Activated naive CD4-positive, alpha-beta T cell treated with anti-CD3 and anti-CD28 coated beads, Interleukin-2, amount 50 U/mL, for 72 hours (primary cell): Measurements from ENCODE around the gene SUGT1. TPM values are rescaled to one million over a fixed set of nuclear protein-coding genes. Genes with fewer than 3 reads are reported as not detected.
"Not testable (repeated sequence)": the region's sequence is repeated elsewhere in the genome, so short reads cannot be mapped to it uniquely, and the experiment has no call there.

Source experiments
- ATAC-seq, 2 donors: fragments of 150-1000 bp; cut with Tn5 transposase; 2 replicates each; pipeline ENCODE4 v1.10.0; 2021; ENCODE audit warnings: mild to moderate bottlenecking in 2 of 2, moderate library complexity in 2 of 2
- DNase-seq, 2 donors: peaks; one replicate each; pipeline ENCODE4 v3.0.0; 2021 to 2022; ENCODE audit warnings: low spot score in 2 of 2
- H3K27ac Mint-ChIP-seq, 2 donors: one replicate each; pipeline ENCODE4 v1.8.0; 2022; ENCODE audit warnings: mild to moderate bottlenecking in 2 of 2, mixed read lengths in 2 of 2
- H3K36me3 Mint-ChIP-seq, 2 donors: one replicate each; pipeline ENCODE4 v1.8.0; 2022; ENCODE audit warnings: mixed read lengths in 2 of 2
- H3K9me3 Mint-ChIP-seq, 2 donors: one replicate each; pipeline ENCODE4 v1.8.0; 2022; ENCODE audit warnings: mixed read lengths in 2 of 2
- total RNA-seq, 2 donors: library from RNA; stranded (reverse); gene quantifications; one replicate each; pipeline ENCODE4 v1.2.3, GENCODE V29; 2022

The SUGT1 gene
- total RNA-seq: 10 to 100 TPM; 45.8 to 55.6 TPM

DNA sequence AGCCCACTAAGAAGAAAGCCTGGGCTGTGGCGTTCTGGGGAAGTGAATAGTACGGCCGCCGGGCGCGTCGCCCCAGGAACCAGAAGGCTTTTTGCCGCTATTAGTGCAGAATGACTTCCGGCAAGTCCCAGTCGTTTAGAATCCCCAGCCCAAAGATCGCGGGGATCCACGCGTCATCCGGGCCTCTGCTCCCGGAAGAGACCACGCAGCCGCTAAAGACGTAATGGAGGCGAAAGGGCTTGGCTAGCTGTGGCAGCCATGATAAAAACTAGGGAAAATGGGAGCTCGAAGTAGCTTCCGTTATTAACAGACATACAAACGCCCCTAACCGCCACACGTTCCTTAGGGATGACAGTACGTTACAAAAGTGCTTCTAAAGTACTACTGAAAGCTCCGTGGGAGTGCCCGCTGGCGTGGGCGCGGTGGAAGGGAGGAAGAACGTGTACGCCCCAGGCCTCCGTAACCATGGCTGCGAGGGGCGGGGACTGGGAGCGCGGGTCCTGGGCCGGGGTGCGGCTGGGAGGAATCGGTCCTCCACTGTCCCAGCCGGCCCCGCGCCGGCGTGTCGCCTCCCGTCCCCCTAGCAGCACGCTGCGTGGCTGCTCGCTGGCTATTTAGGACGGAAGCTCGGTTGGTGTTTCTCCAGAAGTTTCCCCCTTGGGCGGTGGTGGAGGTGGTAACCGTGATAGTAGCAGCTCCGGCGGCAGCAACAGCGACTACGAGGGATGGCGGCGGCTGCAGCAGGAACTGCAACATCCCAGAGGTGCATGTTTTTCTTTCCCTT is at the start of gene SUGT1:
SUGT1 (plus strand) TSS at position 641 of the 784 bp plus-strand sequence; CDS start at position 726, 85 bp downstream.
- no peaks in the 10 kb centered on the region for H3K9me3 Mint-ChIP-seq
- ATAC-seq (peak; percentile 93 to 97), DNase-seq (peak; percentile 86 to 93)
- H3K36me3 Mint-ChIP-seq: peaks cover 9 to 27% of the 10 kb centered on the region in 2 donors
- H3K27ac Mint-ChIP-seq: no peak within 1 kb of the TSS

DNA sequence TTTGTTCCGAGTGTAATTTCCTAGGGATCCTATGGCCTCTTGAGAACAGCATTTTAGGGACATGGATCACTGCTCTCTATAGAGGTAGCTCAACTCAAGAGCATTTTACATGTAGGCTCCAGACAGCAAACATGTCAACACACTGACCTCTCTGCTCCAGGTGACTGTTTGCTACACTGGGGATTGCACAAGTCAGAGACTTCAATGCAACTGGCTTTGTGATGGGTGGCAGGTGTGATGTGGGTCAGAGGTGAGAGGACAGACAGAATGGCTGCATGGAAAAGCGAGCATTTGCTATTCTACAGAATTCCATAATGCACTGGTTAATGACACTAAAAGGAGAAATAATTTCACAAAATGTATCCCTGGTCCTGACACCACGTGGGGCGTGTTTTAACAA is 49.3 kb upstream of the SUGT1 start:
- not testable (repeated sequence) for H3K9me3 Mint-ChIP-seq, H3K27ac Mint-ChIP-seq, ATAC-seq, H3K36me3 Mint-ChIP-seq, DNase-seq

DNA sequence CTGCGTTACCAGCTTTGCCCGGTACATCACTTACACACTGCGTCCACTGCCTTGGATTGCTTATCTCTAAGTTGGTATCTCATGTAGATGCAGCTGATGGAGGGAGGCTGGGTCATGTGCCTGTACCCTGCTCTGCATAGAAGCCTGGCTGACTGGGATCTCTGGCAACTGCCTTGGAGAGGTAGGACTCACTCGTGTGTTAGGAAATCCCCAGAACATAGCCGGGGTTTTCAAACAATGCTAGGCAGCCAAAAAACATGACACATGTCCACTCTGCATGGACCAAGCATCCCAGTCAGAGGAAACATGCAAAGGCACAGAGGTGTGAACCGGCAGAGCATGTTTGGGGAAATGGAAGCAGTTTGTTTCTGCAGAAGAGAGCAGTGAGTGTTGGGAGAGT is 46.5 kb upstream of the SUGT1 start:
- not testable (repeated sequence) for H3K27ac Mint-ChIP-seq, H3K9me3 Mint-ChIP-seq, H3K36me3 Mint-ChIP-seq, DNase-seq
- ATAC-seq: peak in 1 of 2 donors; percentile 26

DNA sequence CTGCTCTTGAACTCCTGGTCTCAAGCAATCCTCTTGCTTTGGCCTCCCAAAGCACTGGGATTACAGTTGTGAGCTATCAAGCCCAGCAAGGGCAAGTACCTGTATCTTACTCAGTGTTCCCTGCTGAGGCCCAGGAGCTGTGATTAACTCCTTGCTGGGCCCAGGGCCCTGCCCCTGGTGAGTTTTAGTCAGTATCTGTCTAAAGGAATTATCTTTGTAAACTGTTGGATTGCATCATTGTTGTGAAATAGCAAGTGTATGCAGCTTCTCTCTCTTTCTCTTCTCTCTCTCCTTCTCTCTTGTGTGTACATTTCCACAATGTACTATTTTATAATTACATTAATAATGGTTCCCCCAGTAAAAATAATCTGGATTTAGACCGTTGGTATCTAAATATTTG is 45.8 kb upstream of the SUGT1 start:
- not testable (repeated sequence) for ATAC-seq, H3K36me3 Mint-ChIP-seq, H3K27ac Mint-ChIP-seq, DNase-seq, H3K9me3 Mint-ChIP-seq

DNA sequence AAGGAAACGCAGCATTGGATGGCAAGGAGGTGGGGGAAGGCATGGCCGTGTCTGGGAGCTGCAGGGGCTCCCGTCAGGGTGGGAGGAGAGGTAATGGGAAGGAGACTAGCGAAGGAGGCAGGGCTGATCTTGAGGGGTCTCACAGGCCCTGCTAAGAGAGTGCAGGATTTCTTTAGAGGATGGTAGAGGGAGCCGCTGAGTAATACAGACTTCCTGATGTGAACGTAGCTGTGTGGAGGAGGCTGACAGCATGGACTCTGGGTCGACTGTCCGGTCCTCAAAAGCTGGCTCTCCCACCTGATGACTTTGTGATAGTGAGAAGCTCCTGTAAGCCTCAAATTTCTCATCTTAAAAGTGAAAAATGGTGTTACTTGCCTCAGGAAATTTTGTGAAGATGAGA is 44.5 kb upstream of the SUGT1 start:
- not testable (repeated sequence) for ATAC-seq, H3K36me3 Mint-ChIP-seq, H3K9me3 Mint-ChIP-seq, H3K27ac Mint-ChIP-seq, DNase-seq

DNA sequence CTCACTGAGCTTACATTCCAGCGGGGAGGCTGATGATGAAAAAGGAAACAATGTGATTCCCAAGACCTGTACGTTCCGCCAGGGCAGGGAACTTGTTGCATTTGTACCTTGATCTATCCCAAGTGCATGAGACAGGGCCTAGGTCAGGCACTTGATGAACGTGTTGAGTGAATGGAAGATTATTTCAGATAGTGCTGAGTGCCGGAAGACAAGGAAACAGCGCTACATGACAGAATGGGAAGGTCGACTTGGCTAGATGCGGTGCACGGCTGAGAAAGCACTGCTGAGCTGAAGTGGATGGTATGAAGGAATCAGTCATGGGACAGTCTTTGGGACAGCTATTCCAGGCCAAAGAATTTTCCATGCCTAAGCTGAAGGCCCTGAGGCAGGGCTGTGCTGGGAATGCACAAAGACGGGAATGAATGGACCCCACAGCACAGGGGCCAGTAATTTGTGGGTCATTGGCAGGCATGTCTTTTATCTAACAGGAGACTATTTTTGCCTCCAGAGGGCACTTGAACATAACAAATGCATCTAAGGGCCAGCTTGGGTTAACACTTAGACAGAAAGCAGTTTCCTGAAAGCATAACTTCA is 43.5 kb upstream of the SUGT1 start:
- not testable (repeated sequence) for H3K36me3 Mint-ChIP-seq, H3K9me3 Mint-ChIP-seq, H3K27ac Mint-ChIP-seq, DNase-seq
- ATAC-seq: peak; percentile 43 to 59

DNA sequence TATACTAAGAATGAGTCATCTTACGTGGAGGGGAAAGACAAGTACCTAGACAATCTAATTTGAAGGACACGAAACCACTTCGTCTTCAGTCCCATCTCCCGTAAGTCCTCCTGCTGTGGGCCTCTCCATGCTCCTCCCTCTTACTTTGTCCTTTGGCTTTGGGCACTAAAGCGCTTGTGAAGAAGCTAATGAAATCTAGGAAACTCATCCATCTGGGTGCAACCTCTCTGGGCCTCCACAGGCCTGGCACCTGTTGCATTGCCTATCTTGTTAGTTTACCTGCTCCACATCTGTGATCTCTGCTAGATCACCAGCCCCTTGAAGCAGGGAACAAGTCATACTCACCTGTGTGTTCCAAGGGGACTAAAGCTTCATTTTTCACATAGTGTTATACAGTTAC is 42.5 kb upstream of the SUGT1 start:
- H3K27ac Mint-ChIP-seq: not testable (repeated sequence)

DNA sequence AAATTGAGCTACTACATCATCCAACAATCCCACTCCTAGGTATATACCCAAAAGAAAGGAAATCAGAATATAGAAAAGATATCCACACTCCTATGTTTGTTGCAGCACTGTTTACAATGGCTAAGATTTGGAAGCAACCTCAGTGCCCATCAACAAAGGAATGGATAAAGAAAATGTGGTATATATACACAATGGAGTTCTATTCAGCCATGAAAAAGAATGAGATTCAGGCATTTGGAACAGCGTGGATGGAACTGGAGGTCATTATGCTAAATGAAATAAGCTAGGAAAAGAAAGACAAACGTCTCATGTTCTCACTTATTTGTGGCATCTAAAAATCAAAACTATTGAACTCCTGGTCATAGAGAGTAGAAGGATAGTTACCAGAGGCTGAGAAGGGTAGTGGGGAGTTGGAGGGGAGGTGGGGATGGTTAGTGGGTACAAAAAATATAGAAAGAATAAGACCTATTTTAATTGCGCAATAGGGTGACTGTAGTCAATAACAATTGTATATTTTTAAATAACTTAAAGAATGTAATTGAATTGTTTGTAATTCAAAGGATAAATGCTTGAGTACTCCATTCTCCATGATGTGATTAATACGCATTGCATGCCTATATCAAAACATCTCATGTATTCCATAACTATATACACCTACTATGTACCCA is 37.4 kb upstream of the SUGT1 start:
- Mint-ChIP-seq H3K9me3 (peaks cover 0 to 3% of the 10 kb centered on the region in 2 donors), H3K27ac (no peak overlapping the region), H3K36me3 (peaks cover 0 to 4% of the 10 kb centered on the region in 2 donors)

More for the DNA sequence above, 42.5 kb upstream of the SUGT1 start:
- H3K36me3 Mint-ChIP-seq, ATAC-seq, H3K9me3 Mint-ChIP-seq, DNase-seq: not testable (repeated sequence)

DNA sequence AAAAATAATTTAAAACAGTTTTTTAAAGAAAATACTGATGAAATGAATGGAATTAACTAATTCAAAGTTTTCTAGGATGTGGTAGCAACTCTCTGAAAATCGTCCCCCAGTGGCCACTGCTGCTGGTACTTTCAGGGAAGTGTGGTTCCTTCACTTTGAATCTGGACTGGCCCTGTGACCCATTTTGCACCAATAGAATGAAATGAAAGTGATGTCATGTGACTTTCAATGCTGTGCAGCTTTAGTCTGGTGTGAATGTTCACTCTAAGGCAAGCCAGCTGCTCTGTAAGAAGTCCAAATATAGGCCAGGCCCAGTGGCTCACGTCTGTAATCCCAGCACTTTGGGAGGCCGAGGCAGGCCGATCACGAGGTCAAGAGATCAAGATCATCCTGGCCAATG is 36.8 kb upstream of the SUGT1 start:
- H3K36me3 Mint-ChIP-seq: peaks cover 0 to 4% of the 10 kb centered on the region in 2 donors
- no peak for DNase-seq
- H3K27ac Mint-ChIP-seq: peak overlapping the region in 1 of 2 donors; percentile 90
- ATAC-seq: peak in 1 of 2 donors; percentile 33
- H3K9me3 Mint-ChIP-seq: peaks cover 0 to 3% of the 10 kb centered on the region in 2 donors

More for the DNA sequence above, 37.4 kb upstream of the SUGT1 start:
- DNase-seq (no peak), ATAC-seq (no peak)

DNA sequence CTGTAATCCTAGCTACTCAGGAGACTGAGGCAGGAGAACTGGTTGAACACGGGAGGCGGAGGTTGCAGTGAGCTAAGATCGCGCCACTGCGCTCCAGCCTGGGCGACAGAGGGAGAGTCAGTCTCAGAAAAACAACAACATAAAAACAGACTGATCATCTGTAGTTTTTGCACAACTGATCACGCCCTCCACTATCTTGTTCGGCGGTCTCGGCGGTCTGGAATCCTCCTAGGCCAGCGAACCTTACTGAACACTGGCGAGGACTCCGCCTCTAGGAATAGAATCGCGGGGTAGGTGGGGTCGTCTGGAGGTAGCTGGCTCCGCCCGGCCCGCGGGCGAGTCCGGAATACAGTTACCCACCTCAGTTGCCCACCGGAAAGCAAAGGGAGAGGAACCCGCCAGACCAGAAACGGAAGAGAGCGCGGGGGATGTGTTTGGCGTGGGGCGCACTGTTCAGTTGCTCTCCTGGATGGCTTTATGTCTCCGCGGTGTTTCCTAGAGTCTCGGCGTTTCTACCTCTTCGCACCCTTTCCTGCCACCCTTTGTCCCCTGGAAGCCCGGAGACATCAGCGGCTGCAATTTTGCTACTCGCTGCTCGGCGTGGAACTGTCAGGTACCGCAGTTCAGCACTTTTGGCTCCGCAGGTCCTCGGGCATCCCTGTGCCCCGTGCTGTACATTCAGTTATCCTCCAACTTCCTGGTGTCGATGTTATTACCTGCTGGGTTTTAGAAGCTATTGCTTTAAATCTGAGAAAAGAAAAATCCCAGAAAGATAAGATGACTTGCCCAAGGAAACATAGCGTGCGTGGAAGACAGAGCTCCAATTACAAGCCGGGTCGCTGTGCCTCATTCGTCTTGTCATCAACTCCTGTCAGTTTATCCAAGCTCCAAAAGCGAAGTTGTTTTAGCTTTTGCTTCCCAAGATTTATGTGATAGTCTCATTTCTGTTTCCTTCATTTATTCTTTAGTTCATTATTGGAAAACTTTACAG is 35.3 kb upstream of the SUGT1 start:
- peak; percentile 71 to 98 for ATAC-seq

DNA sequence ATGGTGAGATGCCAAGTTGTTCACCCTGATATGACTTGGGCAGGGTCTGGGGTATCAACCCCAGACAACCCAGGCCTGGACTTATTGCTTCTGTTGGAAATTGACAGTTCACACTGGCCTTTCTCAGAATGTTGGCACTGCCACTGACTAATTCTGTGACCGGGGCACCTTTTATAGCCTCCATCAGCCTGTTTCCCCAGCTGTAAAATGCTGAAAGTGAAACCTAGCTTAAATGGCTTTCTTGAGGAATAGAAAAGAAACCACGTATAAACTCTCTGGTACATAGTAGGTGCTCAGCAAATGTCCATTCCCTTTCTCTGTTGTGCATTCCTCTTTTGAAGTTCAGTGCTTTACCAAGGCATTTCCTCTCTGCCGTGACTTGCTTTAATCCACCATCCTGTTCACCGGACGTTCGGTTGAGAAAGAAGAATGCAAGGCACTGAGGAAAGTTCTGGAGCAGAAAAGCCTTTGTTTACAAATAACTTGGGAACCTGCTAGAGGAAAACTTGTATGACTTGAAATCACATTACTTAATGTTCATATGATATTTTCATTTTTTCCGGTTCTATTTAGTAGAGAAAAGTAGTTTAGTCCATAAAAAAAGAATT is 21.4 kb upstream of the SUGT1 start:
- DNase-seq, H3K36me3 Mint-ChIP-seq, H3K27ac Mint-ChIP-seq, H3K9me3 Mint-ChIP-seq: not testable (repeated sequence)
- peak in 1 of 2 donors; percentile 41 for ATAC-seq

More for the DNA sequence above, 35.3 kb upstream of the SUGT1 start:
- Mint-ChIP-seq H3K36me3 (peaks cover 0 to 4% of the 10 kb centered on the region in 2 donors), H3K27ac (peak overlapping the region; percentile 90 to 94), H3K9me3 (peaks cover 0 to 3% of the 10 kb centered on the region in 2 donors)
- peak; percentile 73 to 84 for DNase-seq

DNA sequence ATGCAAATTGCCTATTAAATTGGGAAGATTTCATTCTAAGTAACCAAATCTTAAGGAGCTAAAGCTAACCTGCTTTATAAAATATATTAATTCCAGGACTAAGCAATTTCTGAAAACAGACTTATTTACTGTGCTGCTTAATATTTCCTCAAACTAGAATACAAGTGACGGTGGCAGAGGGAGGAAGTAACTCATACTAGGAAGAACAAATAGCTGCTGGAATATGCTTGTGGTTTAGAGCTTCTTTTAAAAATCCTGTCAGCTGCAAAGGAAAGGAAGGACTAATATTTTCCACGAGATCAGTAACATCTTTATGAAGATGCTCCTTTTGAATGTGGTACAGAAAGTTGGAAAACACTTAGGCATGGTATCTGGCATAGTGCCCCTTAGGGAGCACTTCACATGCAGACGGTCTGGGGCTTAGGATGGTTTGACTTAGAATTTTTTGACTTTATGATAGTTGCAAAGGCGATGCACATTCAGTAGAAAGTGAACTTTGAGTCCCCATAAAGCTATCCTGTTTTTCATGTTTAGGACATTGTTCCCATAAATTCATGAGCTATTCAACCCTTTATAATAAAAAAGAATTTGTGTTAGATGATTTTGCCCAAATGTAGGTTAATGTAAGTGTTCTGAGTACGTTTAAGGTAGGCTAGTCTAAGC is 13.8 kb upstream of the SUGT1 start:
- H3K36me3 Mint-ChIP-seq: peaks cover 11 to 18% of the 10 kb centered on the region in 2 donors
- ATAC-seq (no peak), DNase-seq (no peak)
- no peaks in the 10 kb centered on the region for H3K9me3 Mint-ChIP-seq
- H3K27ac Mint-ChIP-seq: no peak overlapping the region

DNA sequence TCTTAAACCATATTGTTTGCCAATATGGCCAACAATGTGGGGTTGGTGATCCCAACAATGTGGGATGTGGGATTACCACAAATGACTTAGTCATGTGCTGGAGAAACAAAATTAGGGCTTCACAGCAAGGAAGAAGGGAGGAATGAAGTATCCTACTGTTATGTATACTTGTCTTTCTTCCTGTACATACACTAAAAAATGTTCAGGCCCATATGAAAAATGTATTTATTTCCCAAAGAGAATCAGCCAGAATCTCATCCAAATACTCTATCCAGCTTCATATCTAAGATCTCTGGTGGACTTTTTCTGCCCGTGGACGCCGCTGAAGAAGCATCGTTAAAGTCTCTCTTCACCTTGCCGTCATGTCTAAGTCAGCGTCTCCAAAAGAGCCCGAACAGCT is 10.5 kb upstream of the SUGT1 start, which contains the start of gene HNRNPA1L2:
HNRNPA1L2 (plus strand) TSS at position 301 of the 400 bp plus-strand sequence; CDS start at position 363, 62 bp downstream.
- H3K27ac Mint-ChIP-seq: peak within 1 kb of the TSS in 1 of 2 donors; percentile 1
- DNase-seq (no peak), ATAC-seq (no peak)
- no peaks in the 10 kb centered on the region for H3K9me3 Mint-ChIP-seq
- peaks cover 11 to 18% of the 10 kb centered on the region in 2 donors for H3K36me3 Mint-ChIP-seq

DNA sequence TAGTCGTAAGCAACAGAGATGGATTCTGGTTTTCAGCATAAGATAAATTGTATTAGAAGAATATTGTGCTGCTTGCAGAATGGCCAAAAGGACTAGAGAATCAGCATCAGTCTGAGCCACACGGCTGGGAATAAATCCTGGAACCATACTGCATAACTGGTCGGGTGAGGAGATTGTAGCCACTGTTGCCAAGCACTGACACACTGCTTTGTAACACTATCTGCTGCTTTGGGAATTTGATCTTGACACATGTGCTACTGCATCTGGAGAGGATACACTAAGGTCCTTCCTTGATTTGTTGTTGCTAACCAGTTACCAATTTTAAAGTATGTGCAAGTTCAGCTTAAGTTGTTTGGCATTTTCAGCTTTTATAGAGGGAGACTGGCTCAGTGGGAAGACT is 8.5 kb upstream of the SUGT1 start:
- no peaks in the 10 kb centered on the region for H3K9me3 Mint-ChIP-seq
- H3K27ac Mint-ChIP-seq: no peak overlapping the region
- peaks cover 11 to 21% of the 10 kb centered on the region in 2 donors for H3K36me3 Mint-ChIP-seq
- no peak for DNase-seq
- no peak for ATAC-seq

DNA sequence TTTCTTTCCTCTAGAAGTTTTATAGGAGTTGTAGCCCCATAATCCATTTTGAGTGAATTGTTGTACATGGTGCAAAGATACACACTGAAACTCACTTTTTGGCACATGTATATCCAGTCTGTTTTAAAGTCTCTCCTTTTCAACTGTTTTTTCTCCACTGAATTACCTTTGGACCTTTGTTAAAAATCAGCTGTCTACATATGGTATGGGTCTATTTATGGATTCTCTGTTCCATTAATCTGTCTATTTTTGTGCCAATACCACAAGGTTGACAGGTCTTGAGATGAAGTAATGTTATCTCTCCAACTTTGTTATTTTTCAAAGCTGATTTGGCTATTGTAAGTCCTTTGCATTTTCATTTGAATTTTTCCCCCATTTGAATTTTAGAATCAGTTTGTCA is 5.7 kb upstream of the SUGT1 start:
- H3K36me3 Mint-ChIP-seq: peaks cover 19 to 22% of the 10 kb centered on the region in 2 donors

More for the DNA sequence above, 5.7 kb upstream of the SUGT1 start:
- Mint-ChIP-seq H3K9me3 (no peaks in the 10 kb centered on the region), H3K27ac (peak overlapping the region in 1 of 2 donors; percentile 17)
- no peak for DNase-seq
- ATAC-seq: no peak
